Measurements from ENCODE around the gene SLC35E4.
"Not testable (repeated sequence)": the region's sequence is repeated elsewhere in the genome, so short reads cannot be mapped to it uniquely, and the experiment has no call there.

SLC35E4 gene, protein sequence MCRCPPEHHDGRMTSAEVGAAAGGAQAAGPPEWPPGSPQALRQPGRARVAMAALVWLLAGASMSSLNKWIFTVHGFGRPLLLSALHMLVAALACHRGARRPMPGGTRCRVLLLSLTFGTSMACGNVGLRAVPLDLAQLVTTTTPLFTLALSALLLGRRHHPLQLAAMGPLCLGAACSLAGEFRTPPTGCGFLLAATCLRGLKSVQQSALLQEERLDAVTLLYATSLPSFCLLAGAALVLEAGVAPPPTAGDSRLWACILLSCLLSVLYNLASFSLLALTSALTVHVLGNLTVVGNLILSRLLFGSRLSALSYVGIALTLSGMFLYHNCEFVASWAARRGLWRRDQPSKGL

DNA sequence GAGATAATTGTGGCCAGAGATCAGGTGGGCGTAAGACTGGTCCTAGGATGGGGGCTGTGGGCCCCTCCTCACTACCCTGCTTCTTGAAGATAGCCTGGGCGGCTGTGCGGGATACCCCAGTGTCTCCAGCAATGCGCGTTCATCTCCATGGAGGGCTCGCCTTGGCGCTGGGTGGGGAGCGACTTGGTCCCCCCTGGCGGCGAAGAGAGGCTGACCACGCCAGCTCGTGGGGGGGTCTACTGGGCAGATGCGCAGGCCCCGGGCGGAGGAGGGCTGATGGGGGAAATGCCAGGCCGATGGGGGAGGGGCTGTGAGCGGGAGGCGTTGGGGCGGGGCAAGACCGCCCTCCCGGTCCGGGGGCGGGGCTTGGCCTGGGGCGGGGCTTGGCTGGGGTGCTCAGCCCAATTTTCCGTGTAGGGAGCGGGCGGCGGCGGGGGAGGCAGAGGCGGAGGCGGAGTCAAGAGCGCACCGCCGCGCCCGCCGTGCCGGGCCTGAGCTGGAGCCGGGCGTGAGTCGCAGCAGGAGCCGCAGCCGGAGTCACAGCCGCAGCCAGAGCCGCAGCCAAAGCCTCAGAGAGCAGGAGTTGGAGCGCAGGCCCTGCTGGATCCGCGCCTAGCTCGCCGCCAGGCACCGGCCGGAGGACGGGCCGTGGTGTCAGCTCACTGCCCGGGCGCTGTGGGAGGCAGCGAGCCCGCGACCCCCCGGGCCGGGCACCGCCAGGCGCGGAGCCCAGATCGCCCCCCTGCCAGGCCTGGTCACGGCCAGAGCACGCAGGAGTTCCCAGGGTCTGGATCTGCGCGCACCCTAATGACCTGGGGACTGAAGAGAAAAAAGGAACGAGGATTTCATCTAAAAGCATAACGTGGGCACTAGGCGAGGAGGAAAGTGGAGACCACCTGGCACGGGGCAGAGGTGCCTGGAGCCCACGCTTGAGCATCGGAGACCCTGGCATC lies at the start of gene SLC35E4:
SLC35E4 (plus strand) TSS at position 509 of the 953 bp plus-strand sequence. CDS start 670 bp downstream, outside the sequence.
- peak; percentile 95 for DNase-seq (ENCODE audit: low spot score)

DNA sequence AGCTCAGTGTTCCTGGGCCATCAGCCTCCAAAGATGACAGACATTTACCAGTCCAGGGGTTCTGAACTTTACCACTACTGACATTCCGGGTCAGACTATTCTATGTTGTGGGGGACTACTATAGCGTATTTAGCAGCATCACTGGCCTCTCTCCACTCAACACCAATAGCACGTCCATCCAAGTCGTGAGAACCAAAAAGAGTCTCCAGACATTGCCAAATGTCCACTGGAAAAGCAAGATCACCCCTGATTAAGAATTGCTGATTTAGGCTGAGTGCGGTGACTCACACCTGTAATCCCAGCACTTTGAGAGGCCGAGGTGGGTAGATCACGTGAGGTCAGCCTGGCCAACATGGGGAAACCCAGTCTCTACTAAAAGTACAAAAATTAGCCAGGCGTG lies 49.2 kb upstream of the SLC35E4 start:
- DNase-seq (ENCODE audit: low spot score), result no peak

DNA sequence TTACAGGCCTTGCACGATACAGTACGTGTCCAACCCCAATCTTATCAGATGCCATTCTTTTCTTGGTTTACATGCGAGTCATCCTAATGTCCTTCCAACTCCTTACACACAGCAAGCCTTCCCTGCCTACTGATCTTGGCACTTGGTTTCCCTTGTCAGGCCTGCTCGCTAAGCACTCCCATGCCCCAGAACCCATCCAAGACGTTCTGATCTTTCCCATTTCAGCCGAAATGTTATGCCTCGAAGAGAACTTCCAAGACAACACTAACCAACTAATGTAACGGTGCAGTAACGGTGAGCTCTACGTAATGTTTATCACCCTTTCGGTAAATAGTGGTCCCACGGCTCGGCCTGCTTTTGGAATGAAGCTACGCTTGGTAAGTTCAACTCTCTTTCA lies 44.4 kb upstream of the SLC35E4 start:
- DNase-seq (ENCODE audit: low spot score), result no peak

DNA sequence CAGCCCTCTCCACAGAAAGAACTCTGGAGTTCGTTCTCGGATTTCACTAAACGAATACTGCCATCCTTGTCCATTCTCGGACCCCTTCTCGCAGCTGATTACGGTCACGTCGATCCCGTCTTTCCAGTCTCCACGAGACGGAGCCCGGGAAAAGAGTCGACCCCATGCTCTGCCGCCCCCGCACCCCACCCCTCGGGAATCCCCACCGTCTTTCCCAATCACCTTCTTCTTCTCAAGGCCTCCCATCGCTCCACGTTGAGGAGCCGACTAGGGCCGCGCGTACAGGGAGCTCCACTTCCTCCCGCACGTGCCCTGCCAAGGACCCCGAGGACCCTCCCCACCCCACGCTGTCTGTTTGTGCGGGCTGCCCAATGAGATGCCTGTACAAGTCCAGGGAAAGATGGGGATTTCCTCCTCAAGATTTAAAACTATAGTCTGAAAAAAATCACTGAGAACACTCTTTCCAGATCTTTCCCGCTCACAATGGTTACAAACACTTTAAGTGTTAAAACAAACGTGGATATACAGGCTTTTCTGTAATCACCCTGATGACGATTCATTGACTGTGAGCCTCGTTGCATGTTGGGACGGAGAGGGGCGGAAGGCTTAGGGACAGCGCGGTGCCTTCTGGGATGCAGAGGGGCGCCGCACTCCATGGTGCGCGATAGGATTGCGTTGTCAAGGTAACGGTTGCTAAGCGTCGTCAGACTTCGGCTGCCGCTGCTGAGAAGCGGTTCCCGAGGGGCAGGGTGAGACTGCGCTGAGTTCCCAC lies 43.8 kb upstream of the SLC35E4 start, which contains the start of gene PES1:
PES1 (minus strand) TSS at position 323 of the 772 bp plus-strand sequence; CDS start at position 246, 77 bp downstream.
- DNase-seq (ENCODE audit: low spot score), result peak; percentile 97

DNA sequence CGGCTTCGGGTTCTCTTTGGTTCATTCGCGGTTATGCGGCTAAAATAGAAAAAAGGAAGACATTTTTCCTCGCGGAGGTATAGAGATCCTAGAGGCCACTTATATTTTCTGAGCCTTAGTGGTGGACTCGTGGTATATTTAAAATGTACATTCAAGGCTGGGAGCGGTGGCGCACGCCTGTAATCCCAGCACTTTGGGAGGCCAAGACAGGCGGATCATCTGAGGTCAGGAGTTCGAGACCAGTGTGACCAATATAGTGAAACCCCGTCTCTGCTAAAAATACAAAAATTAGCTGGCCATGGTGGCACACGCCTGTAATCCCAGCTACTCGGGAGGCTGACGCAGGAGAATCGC lies 43.2 kb upstream of the SLC35E4 start:
- not testable (repeated sequence) for DNase-seq (ENCODE audit: low spot score)

DNA sequence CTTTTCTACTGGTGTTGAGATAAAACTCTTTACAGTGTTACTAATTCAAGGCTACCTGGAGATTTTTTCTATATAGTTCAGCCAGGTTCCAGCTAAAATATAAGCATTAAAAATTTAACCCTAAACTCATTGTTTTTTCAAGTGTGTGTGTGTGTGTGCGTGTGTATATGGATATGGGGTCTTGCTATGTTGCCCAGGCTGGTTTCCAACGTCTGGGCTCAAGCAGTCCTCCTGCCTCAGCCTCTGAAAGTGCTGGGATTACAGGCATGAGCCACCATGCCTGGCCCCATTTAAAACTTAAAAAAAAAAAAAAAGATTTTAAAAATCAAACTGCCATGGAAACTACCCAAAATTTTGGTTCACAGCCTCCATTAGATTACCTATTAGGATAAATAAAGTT lies 39.4 kb upstream of the SLC35E4 start:
- no peak for DNase-seq (ENCODE audit: low spot score)

DNA sequence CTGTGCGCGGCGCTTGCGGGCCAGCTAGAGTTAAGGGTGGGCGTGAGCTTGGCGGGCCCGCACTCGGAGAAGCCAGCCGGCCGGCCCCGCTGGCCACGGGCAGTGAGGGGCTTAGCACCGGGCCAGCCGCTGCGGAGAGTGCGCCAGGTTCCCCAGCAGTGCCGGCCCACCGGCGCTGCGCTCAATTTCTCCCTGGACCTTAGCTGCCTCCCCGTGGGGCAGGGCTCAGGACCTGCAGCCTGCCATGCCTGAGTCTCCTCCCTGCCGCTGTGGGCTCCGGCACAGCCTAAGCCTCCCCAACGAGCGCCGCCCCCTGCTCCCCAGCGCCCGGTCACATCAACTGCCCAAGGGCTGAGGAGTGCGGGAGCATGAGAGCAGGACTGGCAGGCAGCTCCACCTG lies 38.7 kb upstream of the SLC35E4 start:
- no peak for DNase-seq (ENCODE audit: low spot score)

DNA sequence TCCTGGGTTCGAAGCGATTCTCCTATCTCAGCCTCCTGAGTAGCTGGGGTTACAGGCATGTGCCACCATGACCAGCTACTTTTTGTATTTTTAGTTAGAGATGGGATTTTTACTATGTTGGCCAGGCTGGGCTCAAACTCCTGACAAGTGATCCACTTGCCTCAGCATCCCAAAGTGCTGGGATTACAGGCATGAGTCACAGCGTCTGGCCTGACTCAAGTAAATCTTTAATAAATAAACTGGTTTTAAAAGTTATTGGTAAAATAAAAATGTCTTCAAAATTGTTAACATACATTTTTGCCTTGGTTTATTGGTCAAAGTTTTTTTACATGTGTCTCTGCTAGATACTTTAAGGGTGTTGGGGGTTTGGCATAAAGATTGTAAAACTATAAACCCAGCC lies 36.6 kb upstream of the SLC35E4 start:
- DNase-seq (ENCODE audit: low spot score), result no peak

DNA sequence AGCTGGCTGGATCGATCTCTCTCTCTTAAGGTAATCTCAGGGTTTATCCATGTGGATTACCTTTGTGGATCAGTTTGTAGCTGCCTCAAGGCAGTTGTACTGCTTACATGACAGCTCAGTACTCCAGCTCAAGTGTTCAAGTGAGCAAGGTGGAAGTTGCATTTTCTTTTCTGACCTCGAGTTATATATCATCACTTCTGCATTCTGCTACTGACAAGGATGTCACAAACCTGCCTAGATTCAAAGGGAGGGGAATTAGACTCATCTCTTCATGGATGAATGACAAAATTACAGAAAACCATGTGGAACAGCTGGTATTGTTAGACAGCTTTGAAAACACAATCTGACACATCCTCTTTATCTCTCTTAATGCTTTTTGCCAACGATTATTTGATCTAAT lies 34.7 kb upstream of the SLC35E4 start:
- DNase-seq (ENCODE audit: low spot score), result no peak

DNA sequence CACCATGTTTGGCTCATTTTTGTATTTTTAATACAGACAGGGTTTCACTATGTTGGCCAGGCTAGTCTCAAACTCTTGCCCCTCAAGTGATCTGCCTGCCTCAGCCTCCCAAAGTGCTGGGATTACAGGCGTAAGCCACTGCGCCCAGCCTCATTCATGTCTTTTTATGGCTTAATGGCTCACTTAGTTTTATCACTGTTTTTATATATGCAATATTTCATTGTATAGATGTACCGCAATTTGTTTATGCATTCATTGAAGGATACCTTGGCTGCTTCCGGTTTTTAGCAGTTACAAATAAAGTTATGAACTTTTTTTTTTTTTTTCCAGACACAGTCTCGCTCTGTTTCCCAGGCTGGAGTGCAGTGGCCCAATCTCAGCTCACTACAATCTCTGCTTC lies 34.1 kb upstream of the SLC35E4 start:
- no peak for DNase-seq (ENCODE audit: low spot score)

DNA sequence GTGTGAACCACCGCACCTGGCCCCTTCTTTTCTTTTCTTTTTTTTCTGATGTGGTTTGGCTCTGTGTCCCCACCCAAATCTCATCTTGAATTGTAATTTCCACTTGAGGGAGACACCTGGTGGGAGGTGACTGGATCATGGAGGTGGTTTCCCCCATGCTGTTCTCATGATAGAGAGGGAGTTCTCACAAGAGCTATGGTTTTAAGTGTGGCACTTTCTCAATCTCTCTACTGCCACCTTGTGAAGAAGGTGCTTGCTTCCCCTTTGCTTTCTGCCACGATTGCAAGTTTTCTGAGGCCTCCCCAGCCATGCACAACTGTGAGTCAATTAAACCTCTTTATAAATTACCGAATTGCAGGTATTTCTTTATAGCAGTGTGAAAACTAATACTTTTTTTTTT lies 33.5 kb upstream of the SLC35E4 start:
- DNase-seq (ENCODE audit: low spot score), result no peak

DNA sequence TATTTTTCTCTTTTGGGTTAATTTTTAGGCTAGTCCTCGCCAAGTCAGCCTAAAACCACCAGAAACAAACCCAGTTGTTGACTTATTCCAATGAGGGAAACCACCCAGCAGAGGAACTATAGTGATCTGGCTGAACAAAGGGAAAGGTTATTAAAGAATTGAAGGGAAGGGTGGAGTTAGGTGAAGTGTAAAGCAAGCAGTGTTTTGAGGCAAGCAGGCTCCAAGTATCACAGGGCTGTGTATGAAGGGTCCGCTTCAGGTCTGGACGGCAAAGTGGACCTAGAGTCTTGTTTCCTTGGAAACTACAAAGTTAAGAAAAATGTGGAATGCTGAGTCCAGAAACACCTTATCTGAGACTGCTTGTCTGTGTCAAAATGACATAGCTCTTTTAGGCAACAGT lies 31.8 kb upstream of the SLC35E4 start:
- no peak for DNase-seq (ENCODE audit: low spot score)

DNA sequence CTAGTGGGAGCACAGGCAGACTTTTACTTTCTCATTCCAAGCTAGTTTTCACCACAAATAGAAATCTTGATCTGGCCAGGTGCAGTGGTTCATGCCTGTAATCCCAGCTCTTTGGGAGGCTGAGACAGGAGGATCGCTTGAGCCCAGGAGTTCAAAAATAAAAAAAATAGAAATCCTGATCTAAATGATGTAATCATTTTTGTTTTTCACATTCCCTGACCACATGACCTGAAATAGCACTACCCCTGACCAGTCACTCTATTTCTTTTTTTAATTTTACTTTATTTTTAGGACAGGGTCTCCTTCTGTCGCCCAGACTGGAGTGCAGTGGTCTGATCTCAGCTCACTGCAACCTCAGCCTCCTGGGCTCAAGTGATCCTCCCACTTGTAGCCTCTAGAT lies 30.9 kb upstream of the SLC35E4 start:
- DNase-seq (ENCODE audit: low spot score), result no peak

DNA sequence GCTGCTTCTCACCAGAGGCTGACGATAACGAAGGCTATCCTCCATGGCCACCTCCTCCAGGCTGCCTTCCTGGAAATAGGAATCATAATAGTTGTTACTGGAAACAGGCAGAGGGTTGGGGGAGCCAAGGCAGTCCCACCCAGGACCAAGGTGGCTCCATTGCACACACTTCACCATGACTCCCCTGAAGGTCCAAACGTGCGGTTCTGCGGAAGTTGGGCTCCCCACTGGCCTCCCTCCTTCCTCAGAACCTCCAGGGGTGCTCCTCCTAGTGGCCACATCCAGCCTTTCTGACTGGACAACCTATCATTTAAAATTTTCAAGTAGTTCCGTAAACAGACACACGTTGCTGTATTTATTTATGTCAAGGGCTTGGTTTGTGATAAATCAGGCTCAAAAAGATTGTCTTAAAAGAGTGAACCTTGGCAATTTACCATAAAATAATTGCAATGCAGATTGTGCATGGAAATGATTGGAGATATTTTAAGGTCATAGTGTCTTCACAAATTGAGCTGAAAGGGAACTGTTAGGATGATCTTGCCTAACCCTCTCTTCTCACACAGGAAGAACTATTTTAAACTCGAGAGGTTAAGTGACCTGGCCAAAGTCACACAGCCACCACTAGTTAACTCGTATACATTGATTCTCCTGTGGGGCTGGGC lies 30.0 kb upstream of the SLC35E4 start:
- no peak for DNase-seq (ENCODE audit: low spot score)

DNA sequence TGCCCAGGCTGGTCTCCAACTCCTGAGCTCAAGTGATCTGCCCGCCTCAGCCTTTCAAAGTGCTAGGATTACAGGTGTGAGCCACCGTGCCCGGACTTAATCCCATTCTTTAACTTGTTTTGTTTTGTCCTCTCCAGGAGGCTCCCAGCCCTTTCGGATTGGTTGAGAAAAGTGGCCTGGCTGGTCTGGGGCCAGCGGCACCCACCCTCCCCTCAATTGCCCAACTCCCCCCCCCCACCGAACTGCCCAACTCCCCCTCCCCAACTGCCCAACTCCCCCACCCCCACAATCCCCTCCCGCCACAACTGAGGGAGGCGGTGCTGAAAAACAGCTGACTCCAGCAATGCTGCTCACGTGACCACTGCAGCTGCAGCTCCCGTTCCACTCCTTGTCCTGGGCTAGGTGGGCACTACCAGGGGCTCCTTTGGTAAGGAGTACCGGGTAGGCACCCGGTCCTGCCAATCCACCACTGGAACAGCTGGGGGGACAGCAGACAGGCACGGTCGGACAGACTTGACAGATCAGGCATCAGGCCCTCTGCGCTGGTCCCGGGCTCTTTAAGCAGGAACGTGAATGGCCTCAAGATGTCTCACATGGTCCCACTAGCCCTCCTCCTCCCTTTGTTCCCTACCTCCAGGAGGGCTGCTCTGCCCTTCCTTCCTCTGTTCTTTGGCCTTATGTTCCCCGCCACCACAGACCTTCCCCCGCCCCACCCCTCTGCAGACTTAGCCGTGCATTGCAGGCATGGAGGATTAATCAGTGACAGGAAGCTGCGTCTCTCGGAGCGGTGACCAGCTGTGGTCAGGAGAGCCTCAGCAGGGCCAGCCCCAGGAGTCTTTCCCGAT lies 28.9 kb upstream of the SLC35E4 start, which contains the start of gene TCN2:
TCN2 (plus strand) TSS at position 720 of the 845 bp plus-strand sequence. CDS start 158 bp downstream, outside the sequence.
- peak; percentile 74 for DNase-seq (ENCODE audit: low spot score)

DNA sequence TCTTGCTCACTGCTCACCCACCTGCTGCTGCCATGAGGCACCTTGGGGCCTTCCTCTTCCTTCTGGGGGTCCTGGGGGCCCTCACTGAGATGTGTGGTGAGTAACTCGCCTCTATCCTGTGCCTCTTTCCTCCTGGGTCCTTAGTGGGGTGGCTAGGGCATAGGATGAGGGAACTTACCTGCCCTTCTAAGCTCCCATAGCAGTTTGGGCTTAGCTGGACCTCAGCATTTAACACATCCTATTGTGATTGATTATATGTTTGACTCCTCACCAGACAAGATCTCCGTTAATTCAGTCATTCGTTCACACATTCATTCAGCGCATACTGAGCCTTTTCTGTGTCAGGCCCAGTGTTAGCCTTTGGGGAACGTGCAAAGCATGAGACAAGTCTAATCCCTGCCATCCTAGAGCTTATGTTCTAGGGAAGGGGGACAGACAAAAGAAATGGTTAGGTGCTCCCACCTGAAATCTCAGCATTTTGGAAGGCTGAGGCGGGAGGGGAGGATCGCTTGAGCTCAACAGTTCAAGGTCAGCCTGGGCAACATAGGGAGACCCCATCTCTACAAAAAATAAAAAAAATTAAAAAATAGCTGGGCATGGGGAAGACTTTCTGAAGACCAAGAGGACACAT lies 28.2 kb upstream of the SLC35E4 start:
- DNase-seq (ENCODE audit: low spot score), result no peak

DNA sequence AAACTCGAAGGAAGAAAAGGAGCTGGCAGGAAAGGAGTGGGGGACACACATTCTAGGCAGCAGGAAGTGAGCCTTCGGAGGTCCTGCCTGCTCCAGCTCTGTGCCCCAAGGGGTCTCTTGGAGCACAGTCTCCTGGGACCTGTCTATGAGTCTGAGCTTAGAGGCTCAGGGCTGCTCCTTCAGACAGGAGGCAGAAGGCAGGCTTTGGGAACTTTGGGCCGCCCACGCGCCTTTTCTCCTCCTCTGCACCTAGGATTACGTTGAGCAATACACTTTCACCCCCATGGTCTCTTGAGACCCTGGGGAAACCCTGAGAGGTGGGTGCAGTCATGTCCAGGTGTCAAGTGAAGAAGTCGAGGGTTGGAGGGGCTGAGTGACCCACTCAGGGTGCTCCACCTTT lies 27.6 kb upstream of the SLC35E4 start:
- no peak for DNase-seq (ENCODE audit: low spot score)

DNA sequence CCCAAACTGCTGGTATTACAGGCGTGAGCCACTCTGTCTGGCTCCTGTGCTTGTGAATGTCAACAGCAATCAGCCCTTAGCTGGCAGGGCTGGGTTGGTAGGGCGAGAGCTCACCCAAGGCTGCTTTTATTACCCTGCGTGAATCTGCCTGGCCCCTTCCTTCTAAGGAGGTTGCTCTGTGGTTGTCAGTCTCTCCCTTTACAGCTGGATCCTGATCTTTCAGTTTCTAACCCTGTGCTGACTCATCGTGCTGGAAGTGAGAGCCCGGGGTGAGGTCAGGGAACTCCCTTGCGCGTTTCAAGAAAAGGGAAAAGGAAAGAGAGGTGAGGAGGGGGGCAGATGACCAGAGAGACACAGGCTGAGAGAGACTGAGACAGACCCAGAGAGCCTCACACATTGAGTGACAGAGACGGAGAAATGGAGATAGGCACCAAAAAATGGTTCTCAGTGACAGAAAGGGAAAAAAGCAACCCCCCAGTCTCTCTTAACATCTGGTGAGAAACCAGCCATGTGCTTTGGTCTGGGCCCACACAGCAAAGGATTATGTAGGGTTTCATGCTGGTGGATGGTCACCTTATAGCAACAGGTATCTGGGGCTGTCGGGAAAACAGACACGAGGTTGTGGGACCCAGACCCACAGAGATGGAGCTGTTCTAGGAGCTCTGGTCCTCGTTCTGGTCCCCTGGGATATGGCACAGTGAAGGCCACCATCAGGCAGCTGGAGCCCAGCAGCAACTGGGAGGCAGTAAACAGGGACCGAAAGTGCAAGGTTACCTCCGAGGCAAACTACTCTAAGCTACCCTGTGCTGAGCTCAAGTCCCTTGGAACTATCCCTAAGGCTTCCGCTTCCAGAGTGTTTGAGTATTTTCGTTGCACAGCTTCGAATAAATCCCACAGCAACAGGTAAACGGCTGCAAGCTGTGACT lies 26.1 kb upstream of the SLC35E4 start:
- no peak for DNase-seq (ENCODE audit: low spot score)

DNA sequence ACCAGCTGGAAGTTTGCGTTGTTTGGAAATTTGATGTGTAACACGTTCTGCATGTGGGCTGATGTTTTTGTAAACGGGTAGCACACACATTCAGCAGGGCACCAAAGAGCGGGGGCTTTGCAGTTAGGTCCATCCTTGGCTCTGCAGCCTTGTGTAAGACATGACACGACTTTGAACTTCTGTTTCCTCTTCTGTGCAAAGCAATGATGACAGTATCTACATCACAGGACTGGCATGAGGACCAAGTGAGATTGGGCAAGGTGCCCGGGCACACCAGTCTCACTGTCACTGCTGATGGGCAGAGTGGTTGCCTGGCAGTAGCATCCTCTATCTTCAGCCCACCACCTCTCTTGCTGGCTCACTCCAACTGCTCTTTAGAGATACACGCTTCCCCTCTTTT lies 25.3 kb upstream of the SLC35E4 start:
- DNase-seq (ENCODE audit: low spot score), result no peak
